HepG2 (cell line): ENCODE data around the gene PLPP3. TPM values are rescaled to one million over a fixed set of nuclear protein-coding genes. Genes with fewer than 3 reads are reported as not detected.
A peak's percentile ranks its signal among the peaks of the same experiment; 100 is the strongest.

Experiments
- ARID5B ChIP-seq: IDR thresholded peaks from 2 replicates; pipeline ENCODE4 v1.4.0; 2020; ENCODE audit warnings: mild to moderate bottlenecking, missing genetic modification reagents
- CEBPB ChIP-seq: IDR thresholded peaks from 2 replicates; pipeline ENCODE4 v1.6.1; 2011; ENCODE audit warnings: low read depth, low read length, improper control_type of control experiment, borderline replicate concordance
- DRAP1 ChIP-seq: IDR thresholded peaks from 2 replicates; pipeline ENCODE4 v1.6.1; 2016; ENCODE audit warnings: missing genetic modification reagents, missing compliant biosample characterization
- ELF3 ChIP-seq: IDR thresholded peaks from 2 replicates; pipeline ENCODE4 v1.6.1; 2016; ENCODE audit warnings: missing genetic modification reagents, missing compliant biosample characterization
- FOXA3 ChIP-seq: IDR thresholded peaks from 2 replicates; pipeline ENCODE4 v1.6.1; 2016; ENCODE audit warnings: missing genetic modification reagents, missing compliant biosample characterization
- HMGA1 ChIP-seq: sonication (generic); formaldehyde crosslinking; conservative IDR thresholded peaks from 2 replicates; pipeline ENCODE4 v1.4.0; 2020; ENCODE audit warnings: missing genetic modification reagents
- HNF4A ChIP-seq: sonication (generic); formaldehyde crosslinking; IDR thresholded peaks from 2 replicates; pipeline ENCODE4 v1.4.0; 2020; ENCODE audit warnings: missing genetic modification reagents
- HNRNPUL1 ChIP-seq: fragments of 200-400 bp; formaldehyde crosslinking; IDR thresholded peaks from 2 replicates; pipeline ENCODE4 v1.6.1; 2017; ENCODE audit warnings: low read depth, mild to moderate bottlenecking, low read length, moderate library complexity
- SAP130 ChIP-seq: IDR thresholded peaks from 2 replicates; pipeline ENCODE4 v1.6.1; 2016; ENCODE audit warnings: low read depth
- SOX13 ChIP-seq, 3 experiments: fragments of 450-650 bp in 1 of 3; sonication (generic) in 1 of 3; formaldehyde crosslinking in 1 of 3; IDR thresholded peaks in 2 of 3; conservative IDR thresholded peaks in 1 of 3; 2 replicates each; pipeline versions ENCODE4 v1.5.0 to v1.6.1; 2016 to 2020; ENCODE audit warnings: antibody characterized with exemption in 1 of 3, mild to moderate bottlenecking in 1 of 3, missing compliant biosample characterization in 1 of 3, missing genetic modification reagents in 1 of 3, moderate library complexity in 1 of 3
- SP4 ChIP-seq: sonication (generic); formaldehyde crosslinking; IDR thresholded peaks from 2 replicates; pipeline ENCODE4 v1.8.1; 2023; ENCODE audit warnings: mild to moderate bottlenecking, missing genetic modification reagents
- ZNF264 ChIP-seq: sonication (generic); formaldehyde crosslinking; IDR thresholded peaks from 2 replicates; pipeline ENCODE4 v1.4.0; 2020; ENCODE audit warnings: missing genetic modification reagents
- ZNF292 ChIP-seq: sonication (generic); formaldehyde crosslinking; IDR thresholded peaks from 2 replicates; pipeline ENCODE4 v1.8.1; 2022; ENCODE audit warnings: mild to moderate bottlenecking, low read depth, missing genetic modification reagents, borderline replicate concordance
- ZNF430 ChIP-seq: sonication (generic); formaldehyde crosslinking; IDR thresholded peaks from 2 replicates; pipeline ENCODE4 v1.9.0; 2021; ENCODE audit warnings: mild to moderate bottlenecking, missing genetic modification reagents
- ZNF549 ChIP-seq: sonication (generic); formaldehyde crosslinking; IDR thresholded peaks from 2 replicates; pipeline ENCODE4 v1.5.0; 2020; ENCODE audit warnings: missing genetic modification reagents
- ZNF619 ChIP-seq: sonication (generic); formaldehyde crosslinking; IDR thresholded peaks from 2 replicates; pipeline ENCODE4 v1.4.0; 2020; ENCODE audit warnings: mild to moderate bottlenecking, missing genetic modification reagents
- ZNF749 ChIP-seq: sonication (generic); formaldehyde crosslinking; IDR thresholded peaks from 2 replicates; pipeline ENCODE4 v1.8.0; 2022; ENCODE audit warnings: mild to moderate bottlenecking, missing genetic modification reagents, moderate library complexity, borderline replicate concordance
- ZNF75D ChIP-seq: sonication (generic); formaldehyde crosslinking; IDR thresholded peaks from 2 replicates; pipeline ENCODE4 v1.8.1; 2023; ENCODE audit warnings: missing genetic modification reagents, mild to moderate bottlenecking, borderline replicate concordance
- ZNF816 ChIP-seq: sonication (generic); formaldehyde crosslinking; IDR thresholded peaks from 2 replicates; pipeline ENCODE4 v1.8.0; 2022; ENCODE audit warnings: missing genetic modification reagents, mild to moderate bottlenecking, borderline replicate concordance
- polyA plus RNA-seq, 8 experiments: library from polyadenylated mRNA; depleted of rRNA in 3 of 8; stranded (reverse) in 7 of 8; unstranded in 1 of 8; fragments of >200 nt; fragmentation: Illumina TruSeq in 4 of 8; extraction: Trizol in 4 of 8; gene quantifications; 2 replicates each; pipeline versions ENCODE4 v1.2.1 to v1.2.3, GENCODE V29; 2011 to 2016; ENCODE audit warnings: low read depth in 4 of 8, missing spikeins in 1 of 8, mixed read lengths in 1 of 8; ENCODE audit not compliant: insufficient read depth in 1 of 8
- total RNA-seq, 5 experiments: library from RNA; depleted of rRNA; stranded (reverse); fragments of >200 nt; fragmentation: Illumina TruSeq; extraction: Trizol; gene quantifications; 2 replicates each; pipeline ENCODE4 v1.2.3, GENCODE V29; 2016; ENCODE audit warnings: low read depth in 1 of 5

PLPP3 gene
- total and polyA plus RNA-seq, 2 of the 13 experiments (the other 11 are each of a cell fraction or from before 2014, with no cell fraction given), result 49.7 to 65.8 TPM

- TF ChIP-seq HNRNPUL1, result 0 out of 2 replicates have a peak, but pooled peaks have one; percentile 1
- peak; percentile 89 for TF ChIP-seq ZNF549 (CRISPR knock-in tag)
- no peak for TF ChIP-seq SP4 (CRISPR knock-in tag)
- TF ChIP-seq ARID5B, result 0 out of 2 replicates have a peak, but pooled peaks have one; percentile 12
- no peak for TF ChIP-seq SOX13 (IDR thresholded peaks at IDR 0.05)
- peak in 1 of 2 experiments; percentile 32; a peak in 1 of 4 replicates for TF ChIP-seq SOX13 (CRISPR knock-in tag; conservative IDR thresholded peaks at IDR 0.05 in 1 of 2, IDR thresholded peaks at IDR 0.05 in 1 of 2)
- TF ChIP-seq ZNF749, result no peak
- no peak for TF ChIP-seq ZNF75D
- TF ChIP-seq ZNF264 (CRISPR knock-in tag), result 0 out of 2 replicates have a peak, but pooled peaks have one; percentile 34
- TF ChIP-seq ELF3, result 0 out of 2 replicates have a peak, but pooled peaks have one; percentile 37
- TF ChIP-seq ZNF430 (CRISPR knock-in tag), result no peak
- TF ChIP-seq FOXA3 (CRISPR knock-in tag), result peak; percentile 50
- TF ChIP-seq CEBPB, result no peak
- 0 out of 2 replicates have a peak, but pooled peaks have one; percentile 18 for TF ChIP-seq ZNF816 (CRISPR knock-in tag)
- no peak for TF ChIP-seq ZNF619 (CRISPR knock-in tag)
- TF ChIP-seq HMGA1 (CRISPR knock-in tag), result no peak
- TF ChIP-seq SAP130, result peak; percentile 45; the same call in 1 of the 2 replicates
- peak; percentile 4; the same call in 1 of the 2 replicates for TF ChIP-seq HNF4A
- 0 out of 2 replicates have a peak, but pooled peaks have one; percentile 33 for TF ChIP-seq DRAP1
- 0 out of 2 replicates have a peak, but pooled peaks have one; percentile 61 for TF ChIP-seq ZNF292 (CRISPR knock-in tag)
Observed at GRCh38 chr1:56586502-56586901, 7.1 kb upstream of the PLPP3 start (continued).
